Umbilical cord (tissue), 2 donors: Measurements from ENCODE around the gene MAD2L1BP. TPM values are rescaled to one million over a fixed set of nuclear protein-coding genes. Genes with fewer than 3 reads are reported as not detected.
"Not testable (repeated sequence)": the region's sequence is repeated elsewhere in the genome, so short reads cannot be mapped to it uniquely, and the experiment has no call there.

Experiments used
- DNase-seq: peaks from one replicate; pipeline ENCODE4 v3.0.0-alpha.2; 2015; ENCODE audit warnings: low spot score
- total RNA-seq: library from RNA; depleted of rRNA; stranded (reverse); fragments of >200 nt; gene quantifications from one replicate; pipeline ENCODE4 v1.2.3, GENCODE V29; 2014; ENCODE audit warnings: low replicate concordance; ENCODE audit not compliant: insufficient read depth

MAD2L1BP gene
- total RNA-seq, 1 donor from 2014 or later, result 17.3 TPM

- peak; percentile 79 for DNase-seq
Observed at GRCh38 chr6:43627008-43627825, 8.4 kb upstream of the MAD2L1BP start.

DNA sequence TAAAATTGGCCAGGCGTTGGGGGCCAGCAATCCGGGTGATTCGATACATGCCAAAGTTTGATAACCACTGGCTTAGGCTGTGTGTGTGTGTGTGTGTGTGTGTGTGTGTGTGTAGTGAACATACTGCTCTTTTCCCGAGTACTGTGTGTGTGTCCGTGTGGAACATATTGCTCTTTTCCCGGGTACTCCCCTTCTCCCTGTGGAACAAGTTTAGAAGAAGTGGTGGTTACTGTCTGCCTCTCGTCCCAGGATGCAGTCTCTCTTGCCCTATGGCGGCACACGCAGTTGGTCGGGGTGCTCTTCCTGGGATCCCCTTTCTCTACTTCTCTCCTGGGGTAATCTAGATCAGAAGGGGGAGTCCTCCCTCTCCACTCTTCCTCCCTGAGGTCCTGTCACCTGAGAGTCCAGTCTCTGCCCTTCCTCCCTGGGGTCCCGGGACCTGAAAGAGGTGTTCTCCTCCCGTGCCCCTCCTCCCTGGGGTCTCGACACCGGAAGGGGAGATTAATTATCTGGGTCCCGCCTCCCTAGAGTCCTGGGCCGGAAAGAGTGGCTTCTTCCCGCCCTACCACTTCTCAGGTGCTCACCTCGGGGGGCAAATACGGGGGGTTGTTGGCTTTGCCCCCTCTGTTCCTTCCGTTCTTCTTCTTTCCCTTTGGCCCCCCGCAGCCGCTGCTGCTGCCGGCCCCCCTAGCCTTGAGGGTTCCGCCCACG is 7.1 kb upstream of the MAD2L1BP start:
- peak; percentile 76 for DNase-seq

DNA sequence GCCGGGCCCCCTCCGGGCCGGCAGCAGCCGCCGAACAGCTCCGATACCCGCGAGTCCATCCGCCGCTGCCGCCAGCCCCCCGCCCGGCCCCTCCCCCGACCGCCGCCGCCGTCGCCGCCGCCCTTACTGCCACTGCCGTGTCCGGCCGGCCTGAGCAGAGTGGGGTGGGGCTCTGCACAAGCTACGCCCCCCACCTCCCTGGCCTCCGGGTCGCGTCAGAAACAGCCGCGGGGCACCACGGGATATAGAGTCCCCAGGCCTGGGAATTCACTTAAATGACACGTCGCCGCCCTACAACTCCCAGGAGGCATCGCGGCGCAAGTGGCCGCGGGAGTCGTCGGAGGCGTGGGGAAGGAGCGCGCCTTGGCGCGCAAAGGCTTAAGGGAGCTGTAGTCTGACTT is 6.5 kb upstream of the MAD2L1BP start, which contains the start of gene GTPBP2:
TSS of gene GTPBP2 (minus strand) at position 161 of the 401 bp plus-strand sequence. CDS start at position 59, 102 bp downstream.
- DNase-seq, result peak; percentile 100

- DNase-seq, result peak; percentile 99
Observed at GRCh38 chr6:43629505-43630300, 5.9 kb upstream of the MAD2L1BP start.

DNA sequence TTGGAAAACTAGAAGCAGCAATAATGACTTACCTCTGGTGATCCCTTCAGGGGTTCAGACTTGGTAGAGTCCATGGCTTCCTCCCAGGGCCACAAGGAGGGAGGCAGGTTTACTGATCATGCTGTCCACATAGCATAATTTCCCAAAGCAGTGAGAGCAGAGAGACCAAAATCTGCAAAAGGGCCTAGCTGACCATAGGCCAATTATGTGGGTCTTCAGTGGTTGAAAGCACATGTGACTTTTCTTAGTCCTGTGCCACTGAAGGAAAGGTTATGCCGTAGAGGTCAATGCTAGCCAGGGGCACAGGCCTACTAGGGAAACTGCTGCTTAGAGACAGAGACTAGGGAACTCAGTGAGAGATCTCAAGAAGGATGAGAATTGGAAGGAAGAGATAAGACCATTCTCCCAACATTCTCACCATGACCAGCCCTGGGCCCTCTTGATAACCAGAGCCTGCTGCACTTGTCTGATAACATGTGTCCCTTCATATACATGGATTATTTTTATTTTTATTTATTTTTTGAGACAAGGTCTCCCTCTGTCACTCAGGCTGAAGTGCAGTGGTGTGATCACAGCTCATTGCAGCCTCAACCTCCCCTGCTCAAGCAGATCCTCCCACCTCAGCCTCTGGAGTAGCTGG is 4.5 kb upstream of the MAD2L1BP start:
- no peak for DNase-seq

GRCh38 chr6:43633002-43633401 is 2.6 kb upstream of the MAD2L1BP start:
- not testable (repeated sequence) for DNase-seq

DNA sequence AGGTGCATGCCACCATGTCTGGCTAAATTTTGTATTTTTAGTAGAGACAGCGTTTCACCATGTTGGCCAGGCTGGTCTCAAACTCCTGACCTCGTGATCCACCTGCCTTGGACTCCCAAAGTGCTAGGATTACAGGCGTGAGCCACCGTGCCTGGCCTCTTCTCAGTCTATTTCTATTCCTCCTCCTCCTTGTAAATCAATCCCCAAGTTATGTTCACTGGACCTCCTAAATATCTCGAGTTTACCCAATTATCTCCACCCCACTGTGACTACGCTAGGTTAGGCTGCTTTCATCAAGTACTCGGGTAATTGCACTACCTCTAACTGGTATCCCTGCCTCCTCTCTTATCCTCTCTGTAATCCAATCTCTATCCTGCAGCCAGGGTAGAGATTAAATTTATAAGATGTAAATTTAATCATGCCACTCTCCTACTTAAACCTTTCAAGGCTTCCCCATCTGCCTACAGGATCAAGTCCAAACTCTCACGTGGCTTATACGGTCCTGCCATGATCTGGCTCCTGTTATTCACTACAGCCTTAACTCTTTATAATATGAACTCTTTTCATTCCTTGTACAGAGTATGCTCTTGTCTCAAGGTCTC is 837 bp upstream of the MAD2L1BP start:
- DNase-seq, result peak; percentile 28

DNA sequence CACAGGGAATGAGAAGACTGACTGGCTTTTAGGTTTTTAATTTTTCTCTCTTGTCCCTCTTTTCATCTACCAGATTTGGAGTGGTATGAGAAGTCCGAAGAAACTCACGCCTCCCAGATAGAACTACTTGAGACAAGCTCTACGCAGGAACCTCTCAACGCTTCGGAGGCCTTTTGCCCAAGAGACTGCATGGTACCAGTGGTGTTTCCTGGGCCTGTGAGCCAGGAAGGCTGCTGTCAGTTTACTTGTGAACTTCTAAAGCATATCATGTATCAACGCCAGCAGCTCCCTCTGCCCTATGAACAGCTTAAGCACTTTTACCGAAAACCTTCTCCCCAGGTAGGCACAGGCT is 644 bp downstream of the MAD2L1BP start:
- DNase-seq, result no peak

GRCh38 chr6:43639984-43640800 is 4.6 kb downstream of the MAD2L1BP start:
- DNase-seq, result no peak

DNA sequence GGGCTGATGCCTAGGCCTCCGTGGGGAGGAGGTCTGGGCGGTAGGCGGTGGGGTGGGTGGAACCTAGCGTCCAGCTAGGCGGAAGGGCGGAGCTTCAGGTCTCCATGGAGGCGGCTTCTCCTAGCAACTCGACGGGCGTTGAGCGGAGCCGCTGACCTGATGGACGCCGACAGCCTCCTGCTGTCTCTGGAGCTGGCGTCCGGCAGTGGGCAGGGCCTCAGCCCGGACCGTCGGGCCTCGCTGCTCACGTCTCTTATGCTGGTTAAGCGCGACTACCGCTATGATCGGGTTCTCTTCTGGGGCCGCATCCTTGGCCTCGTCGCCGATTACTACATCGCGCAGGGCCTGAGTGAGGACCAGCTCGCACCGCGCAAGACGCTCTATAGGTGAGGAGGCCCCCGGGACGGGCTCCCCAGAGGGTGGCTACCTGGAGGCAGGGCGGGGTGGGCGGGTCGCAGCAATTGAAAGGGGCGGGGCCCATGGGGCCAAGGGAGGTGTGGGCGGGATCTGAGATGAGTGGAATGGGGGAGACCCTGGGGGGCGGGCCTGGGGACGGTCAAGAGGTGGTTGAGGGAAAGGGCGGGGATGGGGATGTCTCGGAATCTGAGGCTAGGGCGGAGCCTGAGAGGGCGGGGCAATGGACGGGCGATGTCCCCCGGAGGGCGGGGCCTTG is 9.4 kb downstream of the MAD2L1BP start, which contains the start of gene RSPH9:
TSS of gene RSPH9 (plus strand) at position 97 of the 673 bp plus-strand sequence. CDS start at position 160, 63 bp downstream.
- DNase-seq, result peak; percentile 90

- no peak for DNase-seq
Observed at GRCh38 chr6:43645613-43645964, 9.9 kb downstream of the MAD2L1BP start.

DNA sequence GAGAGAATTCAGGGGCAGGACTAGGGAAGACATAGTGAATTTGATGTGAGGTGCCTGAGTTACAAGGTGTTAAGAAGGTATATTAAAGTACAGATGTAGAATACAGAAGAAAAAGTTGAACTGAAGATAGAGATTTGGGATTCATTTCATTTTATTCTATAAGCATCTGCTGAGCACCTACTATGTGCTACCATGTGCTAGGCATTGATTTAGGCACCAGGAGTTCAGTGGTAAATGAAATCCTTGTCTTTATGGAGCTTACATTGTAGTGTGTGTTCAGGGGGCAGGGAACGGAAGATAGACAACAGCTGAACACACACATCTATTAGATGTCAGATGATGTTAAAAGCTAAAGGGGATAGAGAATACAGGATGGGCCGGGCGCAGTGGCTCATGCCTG is 12.0 kb downstream of the MAD2L1BP start:
- DNase-seq, result no peak

DNA sequence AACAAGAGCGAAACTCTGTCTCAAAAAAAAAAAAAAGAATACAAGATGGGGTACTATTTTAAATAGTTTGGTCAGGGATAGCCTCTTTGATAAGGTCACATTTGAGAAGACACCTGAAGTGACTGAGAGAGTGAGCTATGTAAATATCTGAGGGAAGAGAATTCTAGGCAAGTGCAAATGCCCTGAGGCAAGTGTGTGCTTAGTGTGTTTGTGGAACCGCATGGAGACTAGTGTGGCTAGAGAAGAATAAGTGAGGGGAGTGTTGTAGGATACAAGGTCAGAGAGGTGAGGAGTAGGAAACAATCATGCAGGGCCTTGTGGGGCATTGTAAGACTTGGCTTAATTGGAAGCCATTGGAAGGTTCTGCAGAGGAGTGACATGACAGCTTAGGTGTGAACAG is 12.6 kb downstream of the MAD2L1BP start:
- no peak for DNase-seq

DNA sequence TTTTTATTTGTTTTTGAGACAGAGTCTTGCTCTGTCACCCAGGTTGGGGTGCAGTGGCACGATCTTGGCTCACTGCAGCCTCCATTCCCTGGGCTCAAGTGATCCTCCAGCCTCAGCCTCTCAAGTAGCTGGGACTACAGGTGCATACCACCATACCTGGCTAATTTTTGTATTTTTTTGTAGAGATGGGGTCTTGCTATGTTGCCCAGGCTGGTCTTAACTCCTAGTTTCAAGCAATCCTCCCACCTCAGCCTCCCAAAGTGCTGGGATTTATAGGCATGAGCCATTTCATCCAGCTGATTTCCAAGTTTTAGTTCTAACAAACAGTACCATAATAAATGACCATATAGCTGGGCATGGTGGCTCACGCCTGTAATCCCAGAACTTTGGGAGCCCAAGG is 17.2 kb downstream of the MAD2L1BP start:
- not testable (repeated sequence) for DNase-seq

- no peak for DNase-seq
Observed at GRCh38 chr6:43657221-43657802, 21.7 kb downstream of the MAD2L1BP start.

DNA sequence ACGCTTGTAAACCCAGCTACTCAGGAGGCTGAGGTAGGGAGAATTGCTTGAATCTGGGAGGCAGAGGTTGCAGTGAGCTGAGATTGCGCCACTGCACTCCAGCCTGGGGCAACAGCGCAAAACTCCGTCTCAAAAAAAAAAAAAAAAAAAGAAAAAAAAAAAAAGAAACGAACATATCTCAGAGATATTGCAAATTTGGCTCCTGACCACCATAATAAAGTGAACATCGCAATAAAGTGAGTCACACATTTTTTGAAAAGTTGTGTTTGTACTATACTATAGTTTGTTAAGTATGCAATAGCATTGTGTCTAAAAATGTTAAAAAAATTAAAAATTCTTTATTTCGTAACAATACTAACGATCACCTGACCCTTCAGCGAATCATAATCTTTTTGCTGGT is 22.5 kb downstream of the MAD2L1BP start:
- DNase-seq, result no peak

GRCh38 chr6:43662948-43663347 is 27.3 kb downstream of the MAD2L1BP start:
- DNase-seq, result not testable (repeated sequence)

GRCh38 chr6:43665376-43665775 is 29.7 kb downstream of the MAD2L1BP start:
- no peak for DNase-seq

- no peak for DNase-seq
Observed at GRCh38 chr6:43666196-43666920, 30.7 kb downstream of the MAD2L1BP start.
